Measurements from ENCODE around the gene SEC23A.
"Not testable (repeated sequence)": the region's sequence is repeated elsewhere in the genome, so short reads cannot be mapped to it uniquely, and the experiment has no call there.

Gene SEC23A

DNA sequence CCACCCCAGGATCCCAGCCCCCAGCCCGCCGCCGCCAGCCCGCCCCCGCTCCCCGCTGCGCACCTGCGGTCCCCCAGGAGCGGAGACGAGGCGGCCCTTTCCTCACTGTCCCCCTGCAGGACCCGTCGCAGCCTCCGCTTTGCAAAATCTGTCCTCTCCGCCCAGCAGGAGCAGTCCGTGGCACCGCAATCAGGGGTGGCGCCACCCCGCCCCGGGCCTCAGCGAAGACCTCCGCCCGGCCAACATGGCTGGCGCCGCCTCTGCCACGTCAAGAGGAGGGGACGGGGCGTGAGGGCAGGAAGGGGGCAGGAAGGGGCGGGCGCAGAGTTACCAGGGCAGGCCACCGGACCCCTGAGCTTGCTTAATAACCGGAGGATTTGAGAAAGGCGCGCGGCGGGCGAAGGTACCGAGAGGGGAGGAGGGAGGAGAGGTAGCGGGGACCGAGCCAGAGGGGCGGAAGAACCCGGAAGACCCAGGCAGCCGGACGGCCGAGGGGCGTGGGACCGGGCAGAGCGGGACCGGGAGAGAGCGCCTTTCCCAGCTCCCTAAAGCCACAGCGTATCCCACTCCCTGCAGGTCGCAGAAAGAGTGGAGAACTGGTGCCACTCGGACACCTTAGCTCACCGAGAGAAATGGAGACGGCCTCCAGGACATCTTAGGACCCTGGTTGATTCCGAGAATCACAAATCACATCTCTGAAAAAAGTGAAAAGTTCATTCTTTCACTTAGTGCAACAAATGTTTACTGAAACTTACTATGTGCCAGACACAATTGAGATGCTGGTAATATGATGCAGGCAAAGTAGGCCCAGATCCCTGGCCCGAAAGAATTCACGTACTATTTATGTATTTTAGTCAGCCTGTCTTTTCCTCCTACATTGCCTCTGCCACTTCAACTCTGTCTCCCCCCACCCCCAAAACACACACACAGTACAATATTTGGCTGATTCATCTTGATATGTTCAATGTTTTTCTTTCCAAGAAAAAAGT is at the start of gene SEC23A:
SEC23A (minus strand) TSS at position 267 of the 989 bp plus-strand sequence. CDS start 7,117 bp downstream, outside the sequence.
- peak; percentile 82 for DNase-seq (ENCODE audit: low spot score)

DNA sequence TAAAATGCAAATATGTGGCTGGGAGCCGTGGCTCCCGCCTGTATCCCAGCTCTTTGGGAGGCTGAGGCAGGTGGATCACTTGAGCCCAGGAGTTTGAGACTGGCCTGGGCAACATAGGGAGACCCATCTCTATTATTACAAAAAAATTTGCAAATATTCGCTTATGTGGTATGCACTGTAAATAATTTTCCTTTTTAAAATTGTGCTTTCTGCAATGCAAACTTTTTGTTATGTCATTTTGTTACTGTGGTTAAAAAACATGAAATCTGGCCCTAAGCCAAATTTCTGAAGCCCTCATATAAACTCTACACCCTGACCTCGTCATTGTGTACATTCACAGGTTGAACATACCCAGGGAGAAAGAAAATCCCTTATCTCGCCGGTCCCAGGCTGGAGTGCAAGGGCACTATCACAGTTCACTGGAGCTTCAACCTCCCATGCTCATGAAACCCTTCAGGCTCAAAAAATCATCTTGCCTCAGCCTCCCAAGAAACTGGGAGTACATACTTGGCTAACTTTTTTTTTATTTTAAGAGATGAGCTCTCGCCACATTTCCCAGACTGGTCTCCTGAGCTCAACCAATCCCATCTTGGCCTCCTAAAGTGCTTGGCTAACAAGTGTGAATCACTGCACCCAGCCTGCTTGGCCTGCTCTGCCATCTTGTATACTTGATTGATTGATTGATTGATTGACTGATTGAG is 42.4 kb upstream of the SEC23A start:
- no peak for DNase-seq (ENCODE audit: low spot score)

DNA sequence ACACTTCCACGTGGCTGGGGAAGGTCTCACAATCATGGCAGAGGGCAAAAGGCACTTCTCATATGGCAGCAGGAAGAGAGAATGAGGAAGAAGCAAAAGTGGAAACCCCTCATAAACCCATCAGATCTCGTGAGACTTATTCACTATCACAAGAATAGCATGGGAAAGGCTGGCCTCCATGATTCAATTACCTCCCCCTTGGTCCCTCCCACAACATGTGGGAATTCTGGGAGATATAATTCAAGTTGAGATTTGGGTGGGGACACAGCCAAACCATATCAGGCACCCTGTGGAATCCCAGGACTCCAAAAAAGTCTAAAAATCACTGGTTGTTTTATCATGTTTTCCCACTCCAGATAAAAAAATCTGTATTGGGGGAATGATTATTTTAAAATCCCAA is 40.2 kb upstream of the SEC23A start:
- not testable (repeated sequence) for DNase-seq (ENCODE audit: low spot score)

DNA sequence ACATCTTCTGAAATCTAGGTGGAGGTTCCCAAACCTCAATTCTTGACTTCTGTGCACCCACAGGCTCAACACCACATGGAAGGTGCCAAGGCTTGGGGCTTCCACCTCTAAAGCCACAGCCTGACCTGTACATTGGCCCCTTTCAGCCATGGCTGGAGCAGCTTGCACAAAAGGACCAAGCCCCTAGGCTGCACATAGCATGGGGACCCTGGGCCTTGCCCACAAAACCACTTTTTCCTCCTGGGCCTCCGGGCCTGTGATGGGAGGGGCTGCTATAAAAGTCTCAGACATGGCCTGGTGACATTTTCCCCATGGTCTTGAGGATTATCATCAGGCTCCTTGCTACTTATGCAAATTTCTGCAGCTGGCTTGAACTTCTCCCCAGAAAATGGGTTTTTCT is 38.6 kb upstream of the SEC23A start:
- not testable (repeated sequence) for DNase-seq (ENCODE audit: low spot score)

- no peak for DNase-seq (ENCODE audit: low spot score)
These were observed 37.1 kb upstream of the SEC23A start for GRCh38 chr14:39140170-39140569.

GRCh38 chr14:39138440-39138839 is 35.4 kb upstream of the SEC23A start:
- no peak for DNase-seq (ENCODE audit: low spot score)

DNA sequence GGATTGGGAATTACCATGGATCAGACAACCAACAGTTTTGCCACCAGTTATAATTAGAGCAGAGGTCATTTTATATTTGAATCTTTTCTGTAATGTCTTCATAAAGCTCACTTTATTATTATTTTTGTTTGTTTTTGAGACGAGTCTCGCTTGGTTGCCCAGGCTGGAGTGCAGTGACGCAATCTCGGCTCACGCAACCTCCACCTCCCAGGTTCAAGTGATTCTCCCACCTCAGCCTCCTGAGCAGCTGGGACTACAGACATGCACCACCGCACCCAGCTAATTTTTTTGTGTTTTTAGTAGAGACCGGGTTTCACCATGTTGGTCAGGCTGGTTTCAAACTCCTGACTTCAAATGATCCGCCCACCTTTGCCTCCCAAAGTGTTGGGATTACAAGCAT is 34.8 kb upstream of the SEC23A start:
- DNase-seq (ENCODE audit: low spot score): not testable (repeated sequence)

- DNase-seq (ENCODE audit: low spot score): no peak
These were observed 19.5 kb upstream of the SEC23A start for GRCh38 chr14:39122330-39123138.

GRCh38 chr14:39114073-39114838 is 11.2 kb upstream of the SEC23A start, which contains the start of gene GEMIN2:
TSS of gene GEMIN2 (plus strand) at chr14:39114323. CDS start at chr14:39114339, 16 bp downstream.
- peak; percentile 97 for DNase-seq (ENCODE audit: low spot score)

- DNase-seq (ENCODE audit: low spot score): no peak
These were observed 10.6 kb upstream of the SEC23A start for GRCh38 chr14:39113685-39114072.

DNA sequence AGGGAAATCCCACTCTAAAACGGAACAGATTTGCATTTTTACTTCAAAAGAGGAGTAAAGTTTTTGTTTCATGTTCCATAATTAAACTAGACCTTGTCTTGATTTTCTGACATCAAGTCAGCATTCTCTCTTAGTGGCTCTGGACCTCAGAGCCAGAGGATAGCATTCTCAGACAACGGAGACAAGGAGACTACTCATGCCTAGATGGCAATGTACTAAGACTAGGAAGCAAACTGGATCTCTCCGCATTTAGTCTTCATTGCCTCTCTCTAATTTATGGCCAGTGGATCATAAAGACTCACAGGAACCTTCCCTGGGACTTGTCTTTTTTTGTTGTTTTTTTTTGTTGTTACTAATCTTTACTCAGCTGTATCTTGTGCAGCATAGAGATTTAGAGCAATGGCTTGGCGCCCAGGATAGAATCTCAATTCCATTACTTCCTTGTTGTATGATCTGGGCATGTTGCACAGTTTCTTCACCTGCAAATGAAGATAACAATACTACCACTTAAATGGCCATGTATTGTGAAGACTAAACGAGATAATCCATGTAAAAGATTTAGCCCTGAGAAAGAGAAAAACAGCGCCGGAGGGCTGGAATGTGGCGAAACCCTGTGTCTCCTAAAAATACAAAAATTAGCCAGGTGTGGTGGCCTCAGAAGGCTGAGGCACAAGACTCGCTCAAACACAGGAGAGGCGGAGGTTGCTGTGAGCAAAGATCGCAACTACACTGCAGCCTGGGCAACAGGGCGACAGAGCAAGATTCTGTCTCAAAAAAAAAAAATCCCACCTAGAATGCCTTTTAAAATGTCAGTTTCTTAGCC is 7.1 kb upstream of the SEC23A start:
- no peak for DNase-seq (ENCODE audit: low spot score)

DNA sequence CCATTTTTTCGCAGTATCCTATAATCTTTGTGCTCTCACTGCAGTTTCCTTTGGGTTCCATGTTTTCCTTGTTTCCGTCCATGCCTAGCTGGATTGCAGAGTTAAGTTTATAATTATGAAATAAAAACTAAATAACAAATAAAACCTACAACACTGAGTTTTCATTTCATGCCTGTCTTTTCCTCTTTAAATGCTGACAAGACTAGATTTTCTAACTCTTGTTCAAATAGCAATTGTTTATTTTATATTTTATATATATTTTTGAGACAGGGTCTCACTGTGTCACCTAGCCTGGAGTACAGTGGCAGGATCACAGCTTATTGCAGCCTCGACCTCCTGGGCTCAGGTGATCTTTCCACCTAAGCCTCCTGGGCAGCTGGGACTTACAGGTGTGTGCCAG is 5.8 kb upstream of the SEC23A start:
- no peak for DNase-seq (ENCODE audit: low spot score)

GRCh38 chr14:39107591-39107996 is 4.6 kb upstream of the SEC23A start:
- DNase-seq (ENCODE audit: low spot score): peak; percentile 46

DNA sequence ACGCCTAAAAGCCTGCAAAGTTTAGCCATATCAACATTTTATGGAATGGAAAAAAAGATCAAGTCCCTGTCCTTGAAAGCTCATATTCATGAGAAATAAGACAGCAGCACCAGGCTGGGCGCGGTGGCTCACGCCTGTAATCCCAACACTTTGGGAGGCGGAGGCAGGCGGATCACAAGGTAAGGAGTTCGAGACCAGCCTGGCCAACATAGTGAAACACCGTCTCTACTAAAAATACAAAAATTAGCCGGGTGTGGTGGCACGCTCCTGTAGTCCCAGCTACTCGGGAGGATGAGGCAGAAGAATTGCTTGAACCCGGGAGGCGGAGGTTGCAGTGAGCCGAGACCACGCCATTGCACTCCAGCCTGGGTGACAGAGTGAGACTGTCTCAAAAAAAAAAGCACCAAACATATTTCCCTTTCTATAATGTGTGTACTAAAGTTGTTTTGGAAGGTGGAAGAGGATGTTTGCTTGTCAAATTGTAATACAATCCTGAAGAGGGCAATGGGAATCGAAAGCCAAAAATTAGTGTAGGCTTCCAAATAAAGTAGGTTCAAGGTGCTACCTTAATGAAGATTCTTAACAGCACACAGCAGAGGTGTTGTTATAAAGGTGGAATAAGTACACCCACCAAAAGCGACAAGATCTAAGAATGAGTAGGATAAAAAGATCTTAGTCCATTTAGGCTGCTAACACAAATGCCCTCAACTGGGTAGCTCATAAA is 1.2 kb upstream of the SEC23A start:
- not testable (repeated sequence) for DNase-seq (ENCODE audit: low spot score)

DNA sequence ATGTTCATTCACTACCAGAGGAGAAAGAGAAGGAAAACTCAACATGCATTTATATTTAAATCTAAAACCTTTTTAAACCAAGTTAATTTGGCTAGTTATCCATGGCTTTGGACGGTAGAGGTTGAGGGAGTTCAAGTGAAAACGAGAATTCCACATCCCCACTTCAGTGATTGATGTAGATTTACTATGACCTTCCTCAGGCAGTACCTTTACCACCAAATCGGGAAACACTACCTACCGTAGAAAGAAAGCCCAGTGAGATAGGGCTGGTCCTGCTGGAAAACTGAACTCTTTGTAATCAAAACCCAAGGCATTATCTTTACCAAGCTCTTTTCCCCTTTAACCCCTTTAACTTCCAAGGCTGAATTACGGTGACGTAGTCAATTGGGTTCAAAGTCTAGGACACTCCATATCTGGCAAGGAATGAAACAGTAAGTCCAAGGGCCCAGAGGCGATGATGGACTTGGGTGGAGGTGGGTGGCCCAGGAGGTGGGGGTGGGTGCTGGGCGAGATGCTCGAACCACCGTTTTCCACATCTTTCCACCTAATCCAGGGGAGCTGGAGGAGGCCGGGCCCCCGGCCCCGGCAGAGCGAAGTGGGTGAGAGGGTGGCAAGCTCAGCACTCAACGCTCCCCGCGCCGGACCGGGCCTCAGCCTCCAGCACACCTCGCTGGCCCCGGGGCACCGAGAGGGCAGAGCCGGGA is 618 bp downstream of the SEC23A start:
- peak; percentile 3 for DNase-seq (ENCODE audit: low spot score)

DNA sequence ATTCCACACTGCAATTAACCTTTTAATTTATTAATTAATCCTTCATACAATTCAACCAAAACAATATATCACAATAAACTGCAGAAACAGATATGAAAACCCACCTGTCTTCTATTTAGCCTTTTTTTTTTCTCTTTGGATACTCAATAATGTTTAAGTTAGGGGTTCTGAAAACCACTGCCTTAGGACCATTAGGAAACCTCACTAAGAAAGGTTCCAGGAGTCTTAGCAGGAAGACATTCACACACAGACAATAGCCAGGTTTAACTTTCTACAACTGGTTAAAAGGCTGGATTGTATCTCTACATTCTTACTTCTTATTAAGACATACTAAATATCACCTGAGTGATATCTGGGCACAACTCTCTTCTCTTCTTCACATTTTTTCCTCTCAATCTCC is 3.3 kb downstream of the SEC23A start:
- no peak for DNase-seq (ENCODE audit: low spot score)

GRCh38 chr14:39099215-39099614 is 3.8 kb downstream of the SEC23A start:
- DNase-seq (ENCODE audit: low spot score): not testable (repeated sequence)

GRCh38 chr14:39097159-39097558 is 5.9 kb downstream of the SEC23A start:
- peak; percentile 6 for DNase-seq (ENCODE audit: low spot score)

DNA sequence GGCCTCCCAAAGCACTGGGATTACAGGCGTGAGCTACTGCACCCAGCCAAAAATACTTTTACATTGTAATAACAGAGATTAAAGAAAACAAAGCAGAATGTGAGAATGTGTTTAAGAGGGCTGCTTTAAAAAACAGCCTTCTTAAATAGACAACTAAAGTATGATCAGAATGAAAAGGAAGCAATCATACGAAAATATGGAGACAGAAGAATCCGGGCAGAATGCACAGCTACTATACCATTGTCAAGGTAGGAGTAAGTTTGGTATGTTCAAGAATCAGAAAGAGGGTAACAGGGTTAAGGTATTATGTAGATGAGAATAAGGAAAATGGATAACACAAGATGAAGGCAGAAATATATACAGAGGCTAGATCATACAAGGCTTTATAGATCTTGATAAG is 8.5 kb downstream of the SEC23A start:
- DNase-seq (ENCODE audit: low spot score): no peak
